Endodermal cell (in vitro differentiated cells): ENCODE measurements around the gene PRKCB. TPM values are rescaled to one million over a fixed set of nuclear protein-coding genes. Genes with fewer than 3 reads are reported as not detected.
"Not testable (repeated sequence)": the region's sequence is repeated elsewhere in the genome, so short reads cannot be mapped to it uniquely, and the experiment has no call there.

ENCODE experiments used
- DNase-seq: peaks from one replicate; pipeline ENCODE4 v3.0.0-alpha.2; 2017
- H3K27ac ChIP-seq: 2 replicates; pipeline ENCODE4 v1.5.1; 2013; ENCODE audit warnings: mild to moderate bottlenecking, low read depth, low read length, moderate library complexity
- H3K27me3 ChIP-seq: 2 replicates; pipeline ENCODE4 v1.6.1; 2013; ENCODE audit warnings: mild to moderate bottlenecking, low read length, moderate library complexity; ENCODE audit not compliant: insufficient read depth, control insufficient read depth, poor library complexity, severe bottlenecking
- H3K36me3 ChIP-seq: 2 replicates; pipeline ENCODE4 v1.7.0; 2013; ENCODE audit warnings: mild to moderate bottlenecking, low read length, moderate library complexity; ENCODE audit not compliant: control insufficient read depth, insufficient read depth
- H3K4me1 ChIP-seq: one replicate; pipeline ENCODE4 v1.7.0; 2013; ENCODE audit warnings: low read length; ENCODE audit not compliant: control insufficient read depth, insufficient read depth
- H3K4me3 ChIP-seq: 2 replicates; pipeline ENCODE4 v1.5.1; 2013; ENCODE audit warnings: mild to moderate bottlenecking, low read length, moderate library complexity
- H3K9ac ChIP-seq: 2 replicates; pipeline ENCODE4 v1.6.1; 2013; ENCODE audit warnings: mild to moderate bottlenecking, low read length, moderate library complexity; ENCODE audit not compliant: poor library complexity, severe bottlenecking; ENCODE audit errors: extremely low read depth
- H3K9me3 ChIP-seq: 2 replicates; pipeline ENCODE4 v1.6.1; 2013; ENCODE audit warnings: mild to moderate bottlenecking, low read length, moderate library complexity; ENCODE audit not compliant: control insufficient read depth
- H3K27ac Mint-ChIP-seq: 2 replicates; pipeline ENCODE4 v1.8.0; 2020; ENCODE audit warnings: mixed read lengths
- H3K27me3 Mint-ChIP-seq: 2 replicates; pipeline ENCODE4 v1.8.0; 2021; ENCODE audit warnings: mild to moderate bottlenecking, mixed read lengths; ENCODE audit not compliant: insufficient read depth
- H3K36me3 Mint-ChIP-seq: 2 replicates; pipeline ENCODE4 v1.8.0; 2020; ENCODE audit warnings: low read depth, mixed read lengths
- H3K4me1 Mint-ChIP-seq: 2 replicates; pipeline ENCODE4 v1.8.0; 2020; ENCODE audit warnings: mixed read lengths
- H3K4me3 Mint-ChIP-seq: 2 replicates; pipeline ENCODE4 v1.8.0; 2020; ENCODE audit warnings: mild to moderate bottlenecking, moderate library complexity, mixed read lengths
- H3K9me3 Mint-ChIP-seq: 2 replicates; pipeline ENCODE4 v1.8.0; 2020; ENCODE audit warnings: mild to moderate bottlenecking, mixed read lengths
- WGBS, 2 experiments: methylation state at CpG; one replicate each; pipeline versions ENCODE4 v1.1.5 to v1.1.7; 2013; ENCODE audit warnings: missing lambda C conversion rate in 2 of 2, mixed read lengths in 1 of 2; ENCODE audit not compliant: insufficient coverage in 1 of 2, insufficient read length in 1 of 2; 5-methylcytosine and 5-hydroxymethylcytosine counted together
- total RNA-seq, 2 donors: library from RNA; stranded (reverse); fragmentation: NEBNext Ultra II Directional in 1 of 2; extraction: Animal tissue kit (Norgen Biotek cat#: 25700) in 1 of 2; gene quantifications; 2 replicates in 1 of 2; 3 replicates in 1 of 2; pipeline ENCODE4 v1.2.1, GENCODE V29; 2021
- TF ChIP-seq, protein P1 (sequence below): fragments of 200-600 bp; sonication (generic); conservative IDR thresholded peaks from 2 replicates; pipeline ENCODE4 v1.5.0; 2021; ENCODE audit warnings: antibody characterized with exemption, mild to moderate bottlenecking

The PRKCB gene
- total RNA-seq, 2 donors from 2014 or later = 0.38 to 1.1 TPM

DNA sequence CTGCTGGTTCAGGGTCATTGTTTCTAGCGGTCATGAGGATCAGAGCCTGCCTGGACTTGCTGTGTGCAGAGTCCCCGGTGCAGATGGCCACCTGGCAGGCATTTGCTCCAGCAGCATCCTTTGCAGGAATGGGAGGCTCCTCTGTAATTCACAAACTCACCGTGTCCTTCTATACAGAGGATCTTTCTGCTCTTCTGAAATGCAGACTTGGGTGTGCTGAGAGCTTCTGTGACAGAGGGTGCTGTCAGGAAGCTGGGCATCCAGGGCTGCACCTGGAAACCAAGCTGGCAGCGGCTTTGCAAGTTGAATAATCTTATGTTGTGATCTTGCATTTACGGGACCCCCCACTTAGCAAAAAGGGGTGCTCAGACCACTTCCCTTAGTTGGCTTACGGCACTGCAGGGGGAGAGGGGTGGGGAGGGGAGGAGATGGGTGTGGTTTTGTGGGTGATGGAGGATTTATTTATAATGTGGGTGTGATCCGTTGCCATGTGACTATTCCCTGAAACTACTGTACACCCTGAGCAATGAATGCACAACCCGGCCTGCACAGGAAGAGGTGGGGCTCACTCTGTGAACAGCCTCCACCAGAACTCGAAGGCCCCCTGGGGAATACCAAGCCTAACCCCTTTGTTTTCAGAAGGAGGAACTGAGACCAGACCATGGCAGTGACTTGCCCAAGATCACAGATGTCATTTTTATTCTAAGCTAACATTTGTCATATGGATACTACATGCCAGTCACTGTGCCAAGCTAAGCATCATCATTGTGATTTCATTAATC is 178.3 kb downstream of the PRKCB start:
- WGBS, 2 experiments = 57 to 80% methylated on average over 1 to 9 of the region's 9 CpGs
- Histone ChIP-seq H3K27me3 (no peaks in the 10 kb centered on the region), H3K36me3 (no peaks in the 10 kb centered on the region), H3K9me3 (no peaks in the 10 kb centered on the region), H3K27ac (no peak overlapping the region), H3K4me3 (no peak overlapping the region), H3K4me1 (no peaks in the 10 kb centered on the region), H3K9ac (no peak overlapping the region)
- H3K4me3 Mint-ChIP-seq = no peak overlapping the region
- DNase-seq = no peak
- H3K4me1 Mint-ChIP-seq = no peaks in the 10 kb centered on the region
- H3K27ac Mint-ChIP-seq = no peak overlapping the region
- peaks cover 2% of the 10 kb centered on the region for H3K27me3 Mint-ChIP-seq
- H3K36me3 Mint-ChIP-seq = no peaks in the 10 kb centered on the region
- TF ChIP-seq, protein P1, sequence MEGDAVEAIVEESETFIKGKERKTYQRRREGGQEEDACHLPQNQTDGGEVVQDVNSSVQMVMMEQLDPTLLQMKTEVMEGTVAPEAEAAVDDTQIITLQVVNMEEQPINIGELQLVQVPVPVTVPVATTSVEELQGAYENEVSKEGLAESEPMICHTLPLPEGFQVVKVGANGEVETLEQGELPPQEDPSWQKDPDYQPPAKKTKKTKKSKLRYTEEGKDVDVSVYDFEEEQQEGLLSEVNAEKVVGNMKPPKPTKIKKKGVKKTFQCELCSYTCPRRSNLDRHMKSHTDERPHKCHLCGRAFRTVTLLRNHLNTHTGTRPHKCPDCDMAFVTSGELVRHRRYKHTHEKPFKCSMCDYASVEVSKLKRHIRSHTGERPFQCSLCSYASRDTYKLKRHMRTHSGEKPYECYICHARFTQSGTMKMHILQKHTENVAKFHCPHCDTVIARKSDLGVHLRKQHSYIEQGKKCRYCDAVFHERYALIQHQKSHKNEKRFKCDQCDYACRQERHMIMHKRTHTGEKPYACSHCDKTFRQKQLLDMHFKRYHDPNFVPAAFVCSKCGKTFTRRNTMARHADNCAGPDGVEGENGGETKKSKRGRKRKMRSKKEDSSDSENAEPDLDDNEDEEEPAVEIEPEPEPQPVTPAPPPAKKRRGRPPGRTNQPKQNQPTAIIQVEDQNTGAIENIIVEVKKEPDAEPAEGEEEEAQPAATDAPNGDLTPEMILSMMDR = no peak
- no peaks in the 10 kb centered on the region for H3K9me3 Mint-ChIP-seq

DNA sequence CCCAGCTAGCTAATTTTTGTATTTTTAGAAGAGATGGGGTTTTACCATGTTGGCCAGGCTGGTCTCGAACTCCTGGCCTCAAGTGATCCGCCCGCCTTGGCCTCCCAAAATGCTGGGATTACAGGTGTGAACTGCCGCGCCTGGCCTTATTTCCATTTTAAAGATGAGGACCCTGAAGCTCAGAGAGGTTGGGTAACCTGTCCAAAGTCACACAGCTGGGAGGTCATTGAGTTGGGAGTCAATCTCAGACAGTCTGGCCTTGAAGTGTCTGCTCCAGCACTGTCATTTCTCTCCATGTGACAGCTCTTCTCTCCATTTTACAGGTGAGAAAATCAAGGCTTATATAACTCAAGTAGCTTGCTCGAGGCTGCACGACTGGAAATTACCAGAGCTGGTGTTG is 179.2 kb downstream of the PRKCB start:
- not testable (repeated sequence) for H3K27ac ChIP-seq, H3K9me3 Mint-ChIP-seq, H3K36me3 ChIP-seq, H3K4me1 Mint-ChIP-seq, H3K4me1 ChIP-seq, H3K27me3 Mint-ChIP-seq, H3K9me3 ChIP-seq, H3K9ac ChIP-seq, DNase-seq, H3K4me3 Mint-ChIP-seq, H3K27ac Mint-ChIP-seq, H3K4me3 ChIP-seq, H3K36me3 Mint-ChIP-seq, H3K27me3 ChIP-seq
- 92 to 100% methylated on average over 2 to 7 of the region's 7 CpGs for WGBS, 2 experiments

DNA sequence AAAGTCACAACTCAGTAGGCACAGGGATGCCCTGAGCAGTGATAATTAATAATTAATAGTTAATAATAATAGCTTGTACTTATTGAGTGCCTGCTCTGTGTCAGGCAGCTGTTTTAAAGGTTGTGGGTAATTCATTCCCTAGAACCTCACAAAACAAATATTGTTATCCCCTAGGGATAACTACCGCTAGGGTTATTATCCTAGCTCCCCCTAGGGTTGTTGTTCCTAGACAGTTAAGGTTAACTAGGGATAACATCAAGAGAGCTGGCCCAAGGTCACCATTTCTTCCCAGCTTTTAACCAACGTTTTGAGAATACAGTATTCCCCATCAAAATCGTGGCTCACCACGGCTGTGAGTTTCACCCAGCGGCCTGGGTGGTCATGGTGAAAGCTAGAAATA is 180.1 kb downstream of the PRKCB start:
- H3K27ac ChIP-seq = no peak overlapping the region
- Mint-ChIP-seq H3K36me3 (no peaks in the 10 kb centered on the region), H3K27me3 (peaks cover 2% of the 10 kb centered on the region), H3K4me3 (no peak overlapping the region), H3K4me1 (no peaks in the 10 kb centered on the region), H3K27ac (no peak overlapping the region), H3K9me3 (no peaks in the 10 kb centered on the region)
- H3K4me3 ChIP-seq = no peak overlapping the region
- H3K36me3 ChIP-seq = no peaks in the 10 kb centered on the region
- DNase-seq = no peak
- TF ChIP-seq, protein P1 = peak; percentile 51
- no peak overlapping the region for H3K9ac ChIP-seq
- no peaks in the 10 kb centered on the region for H3K27me3 ChIP-seq
- no peaks in the 10 kb centered on the region for H3K4me1 ChIP-seq
- H3K9me3 ChIP-seq = no peaks in the 10 kb centered on the region
- 66 to 78% methylated on average over 3 to 5 of the region's 5 CpGs for WGBS, 2 experiments
